Measurements from ENCODE around the gene PTPN5.
"Not testable (repeated sequence)": the region's sequence is repeated elsewhere in the genome, so short reads cannot be mapped to it uniquely, and the experiment has no call there.

PTPN5 gene

GRCh38 chr11:18709414-18709813, 82.2 kb downstream of the PTPN5 start:
- no peak for DNase-seq (ENCODE audit: low spot score)

- DNase-seq (ENCODE audit: low spot score), result no peak
Measured at GRCh38 chr11:18707811-18708340, 83.7 kb downstream of the PTPN5 start.

- DNase-seq (ENCODE audit: low spot score), result no peak
Measured at GRCh38 chr11:18706330-18707243, 85.0 kb downstream of the PTPN5 start.

- DNase-seq (ENCODE audit: low spot score), result no peak
Measured at GRCh38 chr11:18705651-18706281, 85.8 kb downstream of the PTPN5 start.

- no peak for DNase-seq (ENCODE audit: low spot score)
Measured at GRCh38 chr11:18704698-18705097, 86.9 kb downstream of the PTPN5 start.

- DNase-seq (ENCODE audit: low spot score), result no peak
Measured at GRCh38 chr11:18704045-18704645, 87.5 kb downstream of the PTPN5 start.

- DNase-seq (ENCODE audit: low spot score), result no peak
Measured at GRCh38 chr11:18703001-18703763, 88.4 kb downstream of the PTPN5 start.

GRCh38 chr11:18701614-18702216, 89.9 kb downstream of the PTPN5 start:
- DNase-seq (ENCODE audit: low spot score), result no peak

GRCh38 chr11:18700872-18701271, 90.7 kb downstream of the PTPN5 start:
- DNase-seq (ENCODE audit: low spot score), result no peak

GRCh38 chr11:18700375-18700774, 91.2 kb downstream of the PTPN5 start:
- no peak for DNase-seq (ENCODE audit: low spot score)

GRCh38 chr11:18699848-18700261, 91.7 kb downstream of the PTPN5 start:
- peak; percentile 65 for DNase-seq (ENCODE audit: low spot score)

GRCh38 chr11:18699269-18699596, 92.4 kb downstream of the PTPN5 start:
- DNase-seq (ENCODE audit: low spot score), result no peak

- DNase-seq (ENCODE audit: low spot score), result peak; percentile 89
Measured at GRCh38 chr11:18698341-18699268, 93.0 kb downstream of the PTPN5 start, which contains the start of gene TMEM86A. Gene TMEM86A, plus strand, starts transcription at chr11:18698779. Its CDS starts 108 bp downstream, at chr11:18698887.

GRCh38 chr11:18697576-18697975, 94.0 kb downstream of the PTPN5 start:
- DNase-seq (ENCODE audit: low spot score), result no peak

GRCh38 chr11:18696638-18697225, 94.9 kb downstream of the PTPN5 start:
- DNase-seq (ENCODE audit: low spot score), result no peak

GRCh38 chr11:18692941-18693760, 98.4 kb downstream of the PTPN5 start:
- DNase-seq (ENCODE audit: low spot score), result no peak

- not testable (repeated sequence) for DNase-seq (ENCODE audit: low spot score)
Measured at GRCh38 chr11:18691467-18692140, 100.0 kb downstream of the PTPN5 start.

GRCh38 chr11:18684267-18684666, 107.3 kb downstream of the PTPN5 start:
- DNase-seq (ENCODE audit: low spot score), result no peak
